ENCODE data around the gene PRR3.

PRR3 gene

DNA sequence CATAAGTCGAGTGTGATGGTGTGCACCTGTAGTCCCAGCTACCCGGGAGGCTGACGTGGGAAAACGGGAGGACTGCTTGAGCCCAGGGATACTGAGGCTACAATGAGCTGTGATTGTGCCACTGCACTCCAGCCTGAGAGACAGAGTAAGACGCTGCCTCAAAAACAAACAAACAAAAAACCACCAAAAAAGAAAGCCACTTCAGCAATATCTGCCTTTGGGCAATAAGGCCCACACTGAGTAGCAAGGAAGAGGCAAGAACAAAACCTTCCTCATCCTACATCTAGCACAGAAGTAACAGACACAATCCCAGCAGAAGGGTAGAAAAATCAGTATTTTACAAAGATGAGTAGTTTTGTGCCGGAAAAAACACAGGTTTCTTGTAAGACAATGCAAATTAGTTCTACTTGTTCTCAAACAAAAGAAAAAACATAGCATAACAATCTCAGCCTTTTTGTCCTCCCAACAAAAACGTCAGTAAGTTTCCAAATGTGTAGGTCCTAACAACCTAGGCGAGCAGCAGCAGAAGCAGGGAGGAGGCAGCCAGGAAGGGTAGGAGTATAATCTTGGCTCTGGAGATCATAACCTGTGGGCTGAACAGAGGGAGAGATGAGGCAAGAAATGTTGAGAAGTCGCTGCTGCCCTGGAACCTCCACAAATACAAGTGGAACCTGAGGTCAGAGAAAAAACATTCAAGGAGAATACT is 54.2 kb downstream of the PRR3 start:
- no peak for DNase-seq (ENCODE audit: extremely low read depth in 1 of 2, low read depth in 1 of 2)

DNA sequence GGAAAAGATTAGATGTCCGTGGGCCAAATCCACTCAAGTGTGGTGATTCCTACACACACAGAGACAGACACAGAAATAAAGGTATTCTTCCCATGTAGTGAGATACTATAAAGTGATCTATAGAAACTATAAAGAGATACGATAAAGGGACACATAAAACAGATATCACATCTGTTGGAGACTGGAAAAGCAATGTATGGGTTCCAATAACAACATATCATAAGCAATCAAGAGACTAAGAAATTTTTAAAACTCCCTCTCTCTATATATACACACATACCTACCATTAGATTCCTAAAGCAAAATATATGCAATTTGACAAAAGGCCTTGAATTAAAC is 54.7 kb downstream of the PRR3 start:
- DNase-seq (ENCODE audit: extremely low read depth in 1 of 2, low read depth in 1 of 2): no peak

DNA sequence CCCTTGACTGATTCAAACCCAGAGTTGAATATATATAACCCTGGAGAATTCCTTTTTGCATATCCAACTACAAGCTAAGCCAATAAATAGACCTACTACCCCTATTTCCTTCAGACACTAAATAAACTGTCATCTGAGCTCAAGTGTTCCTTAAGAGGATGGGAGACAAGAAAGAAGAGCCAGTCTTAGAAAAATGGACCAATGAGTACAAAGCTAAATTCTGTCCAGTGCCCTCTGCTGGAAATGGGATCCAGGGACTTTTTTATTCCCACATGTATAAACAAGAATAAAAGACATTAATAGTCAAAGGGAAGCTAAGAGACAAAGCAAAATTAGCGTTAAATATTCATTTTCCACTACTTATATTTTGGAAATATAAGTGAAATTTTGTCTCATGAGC is 55.1 kb downstream of the PRR3 start:
- no peak for DNase-seq (ENCODE audit: extremely low read depth in 1 of 2, low read depth in 1 of 2)

DNA sequence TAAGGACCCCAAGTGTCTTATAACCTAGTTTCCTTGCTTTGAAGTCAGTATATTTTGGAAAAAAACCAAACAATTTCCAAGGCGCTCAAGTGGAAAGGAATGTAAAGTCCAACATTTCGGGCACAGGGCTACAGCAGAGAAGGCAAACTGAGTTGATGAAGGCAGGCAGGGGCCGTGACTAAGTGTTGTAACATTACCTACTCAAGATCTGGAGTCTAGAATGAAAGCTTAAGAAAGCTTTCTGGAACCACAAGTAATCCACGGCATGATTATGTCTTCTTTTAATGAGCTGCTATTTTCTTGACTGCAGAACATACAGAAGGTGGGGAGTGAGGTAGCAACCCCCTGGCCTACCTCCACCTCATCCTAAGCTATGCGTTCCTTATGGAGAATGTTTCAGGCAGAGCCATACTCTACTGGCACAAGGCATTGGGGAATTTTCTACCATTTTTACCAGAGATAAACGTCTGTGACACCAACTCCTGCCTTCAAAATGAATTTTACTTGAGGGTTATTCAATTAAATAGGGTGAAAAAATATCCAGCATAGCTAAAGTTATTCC is 55.7 kb downstream of the PRR3 start:
- no peak for DNase-seq (ENCODE audit: extremely low read depth in 1 of 2, low read depth in 1 of 2)
